HuH-7 (cell line): Measurements from ENCODE around the gene MSANTD2.

Source experiments
- DNase-seq: peaks from one replicate; pipeline ENCODE4 v3.0.0; 2011; ENCODE audit warnings: low spot score

The MSANTD2 gene

DNA sequence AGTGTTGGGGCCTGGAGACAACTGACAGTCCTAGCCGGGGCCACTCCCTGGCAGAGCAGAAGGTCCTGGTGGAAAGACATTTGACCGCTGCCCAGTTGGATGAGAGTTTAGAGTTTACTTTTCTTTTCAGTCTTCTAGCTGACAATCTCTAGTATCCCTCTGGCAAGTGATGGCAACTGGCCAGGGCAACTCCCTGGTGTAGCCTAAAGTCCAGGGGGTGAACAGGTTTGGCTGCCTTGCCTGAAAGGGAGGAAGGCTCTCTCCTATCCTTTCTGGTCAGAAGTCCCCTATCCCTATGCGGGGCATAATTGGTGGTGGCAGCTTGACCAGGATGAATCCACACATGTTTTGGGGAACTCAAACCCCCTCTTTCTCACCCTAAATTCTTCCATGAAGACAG is 16.8 kb upstream of the MSANTD2 start:
- DNase-seq, result no peak

DNA sequence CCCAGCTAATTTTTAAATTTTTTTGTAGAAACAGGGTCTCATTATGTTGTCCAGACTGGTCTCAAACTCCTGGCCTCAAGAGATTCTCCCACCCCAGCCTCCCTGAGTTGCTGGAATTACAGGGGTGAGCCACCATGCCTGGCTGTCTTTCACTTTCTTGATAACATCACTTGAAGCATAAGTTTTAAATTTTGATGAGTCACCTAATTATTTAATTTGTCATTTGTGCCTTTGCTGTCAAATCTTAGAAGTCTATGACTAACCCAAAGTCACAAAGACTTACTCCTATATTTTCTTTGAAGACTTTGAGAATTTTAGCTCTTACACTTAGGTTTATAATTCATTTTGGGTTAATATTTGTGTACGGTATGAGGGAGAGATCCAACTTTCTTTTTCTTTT is 14.5 kb upstream of the MSANTD2 start:
- no peak for DNase-seq

DNA sequence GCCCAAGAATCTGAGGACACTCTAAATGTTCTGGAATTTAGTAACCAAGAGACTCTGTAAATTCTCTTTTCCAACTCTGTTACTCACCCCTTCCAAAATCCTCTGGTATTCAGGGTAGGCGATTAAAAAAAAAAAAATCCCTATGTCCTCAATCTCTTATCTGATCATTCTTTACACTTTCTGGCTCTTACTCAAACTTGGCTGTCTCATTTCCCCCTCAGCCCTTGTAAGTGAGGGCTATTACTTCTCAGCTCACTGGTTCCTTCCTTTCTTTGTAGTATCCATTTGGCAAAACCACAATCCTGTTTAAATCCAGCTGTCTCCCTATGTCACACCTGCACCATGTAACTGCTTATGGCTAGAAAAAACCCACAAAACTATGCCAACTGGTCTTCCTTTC is 12.7 kb upstream of the MSANTD2 start:
- DNase-seq, result no peak

DNA sequence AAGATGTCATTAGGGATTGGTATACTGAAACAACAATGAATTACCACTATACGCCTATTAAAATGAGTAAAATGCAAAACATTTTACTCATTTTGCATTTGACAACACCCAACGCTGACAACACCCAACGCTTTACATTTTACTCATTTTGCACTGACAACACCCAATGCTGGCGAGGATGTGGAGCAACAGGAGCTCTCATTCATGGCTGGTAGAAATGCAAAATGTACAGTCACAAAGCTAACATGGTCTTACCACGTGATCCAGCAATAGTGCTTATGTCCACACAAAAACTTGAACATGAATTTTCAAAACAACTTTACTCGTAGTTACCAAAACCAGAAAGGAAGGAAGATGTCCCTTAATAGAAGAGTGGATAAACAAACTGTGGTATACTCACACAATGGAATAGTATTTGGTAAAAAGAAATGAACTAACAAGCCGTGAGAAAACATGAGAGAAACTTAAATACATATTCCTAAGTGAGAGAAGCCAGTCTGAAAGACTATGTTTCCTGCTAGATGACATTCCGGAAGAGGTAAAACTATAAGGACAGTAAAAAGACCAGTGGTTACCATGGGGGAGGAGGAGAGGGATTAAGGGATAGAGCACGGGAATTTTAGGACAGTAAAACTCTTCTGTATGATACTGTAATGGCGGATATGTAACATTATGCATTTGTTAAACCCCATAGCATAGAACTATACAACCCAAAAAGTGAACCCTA is 11.4 kb upstream of the MSANTD2 start:
- no peak for DNase-seq

DNA sequence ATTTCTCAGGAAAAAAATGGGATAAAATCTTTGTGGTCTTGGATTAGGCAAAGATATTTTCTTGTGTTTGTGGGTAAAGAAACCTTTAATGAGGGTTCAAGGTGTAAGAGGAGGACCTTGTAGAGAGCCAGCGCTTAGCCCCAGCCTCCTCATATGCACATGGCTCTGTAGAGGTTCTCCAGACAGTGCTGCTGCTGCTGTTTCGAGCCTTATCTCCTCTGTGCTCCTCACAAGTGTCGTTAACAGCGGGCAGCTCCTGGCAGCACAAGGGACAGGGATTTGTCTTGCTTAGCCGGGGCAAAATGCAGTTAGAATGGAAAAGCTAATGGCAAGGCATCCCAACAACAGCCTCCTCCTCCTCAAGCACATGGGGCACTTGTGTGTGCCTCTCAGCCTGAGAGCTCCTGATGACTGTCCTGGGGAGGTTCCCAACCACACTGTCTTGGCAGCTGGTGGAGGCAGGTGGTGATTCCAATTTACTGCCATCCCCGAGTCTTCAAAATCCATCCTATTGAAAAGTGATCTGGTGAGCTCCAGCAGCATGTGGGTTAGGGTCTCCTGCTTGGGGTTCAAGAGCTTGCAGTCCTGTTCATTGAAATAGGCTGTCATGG is 7.6 kb upstream of the MSANTD2 start:
- no peak for DNase-seq

DNA sequence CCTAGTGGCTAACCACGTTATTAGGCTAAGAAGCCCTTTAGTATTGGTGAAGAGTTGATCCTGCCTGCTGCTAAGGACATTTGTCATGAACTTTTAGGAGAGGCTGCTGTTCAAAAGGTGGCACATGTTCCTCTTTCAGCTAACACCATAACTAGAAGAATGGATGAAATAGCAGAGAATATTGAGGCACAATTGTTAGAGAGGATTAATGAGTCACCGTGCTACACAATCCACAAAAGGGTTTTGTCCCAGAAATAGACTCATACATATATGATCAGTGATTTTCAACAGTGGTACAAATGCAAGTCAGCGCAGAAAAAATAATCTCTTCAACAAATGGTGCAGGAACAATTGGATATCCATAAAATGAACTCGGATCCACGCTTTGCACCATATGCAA is 7.0 kb upstream of the MSANTD2 start:
- DNase-seq, result no peak

DNA sequence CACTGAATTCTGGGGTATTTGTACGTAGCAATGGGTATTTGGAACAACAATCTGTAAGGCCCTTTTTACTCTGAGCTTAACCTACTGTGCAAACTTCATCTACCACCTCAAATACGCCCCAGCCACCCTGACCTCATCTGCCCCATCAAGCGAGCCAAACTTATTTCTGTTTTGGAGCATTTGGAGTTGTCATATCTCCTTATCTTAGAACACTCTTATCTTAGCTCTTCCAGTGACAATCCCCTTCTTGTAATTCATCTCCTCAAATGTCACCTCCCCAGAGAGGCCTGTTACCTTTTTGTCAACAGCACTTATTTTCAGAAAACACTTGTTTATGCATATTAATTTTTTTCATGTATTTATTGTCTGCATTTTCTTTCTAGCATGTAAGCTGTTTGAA is 4.7 kb upstream of the MSANTD2 start:
- DNase-seq, result no peak

DNA sequence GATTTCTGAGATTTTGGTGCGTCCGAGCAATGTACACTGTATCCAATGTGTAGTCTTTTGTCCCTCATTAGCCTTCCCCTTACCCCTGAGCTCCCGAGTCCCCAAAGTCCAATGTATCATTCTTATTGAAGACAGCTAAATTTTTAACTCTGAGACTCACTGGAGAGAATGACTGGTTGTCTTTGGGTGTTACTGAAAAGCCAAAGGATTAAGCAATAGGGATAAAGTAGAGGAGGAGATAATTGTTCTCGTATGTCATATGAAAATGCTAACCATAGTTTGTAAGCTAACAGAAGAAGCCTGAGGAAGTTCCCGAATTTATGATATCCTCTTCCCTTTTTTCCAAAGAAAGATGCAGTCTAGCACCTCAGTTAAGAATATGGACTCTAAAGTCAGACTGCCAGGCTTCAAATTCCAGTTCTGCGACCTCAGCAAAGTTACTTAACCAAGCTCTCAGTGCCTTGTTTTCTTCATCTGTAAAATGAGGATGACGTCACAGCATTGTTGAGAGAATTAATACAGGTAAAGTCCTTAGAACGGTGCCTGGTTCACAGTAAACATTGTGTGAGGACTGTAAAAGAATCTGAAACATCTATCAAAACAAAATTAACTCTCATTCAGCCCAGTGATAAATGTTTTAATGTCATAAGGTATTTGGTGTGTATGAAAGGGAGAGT is 1.6 kb upstream of the MSANTD2 start:
- DNase-seq, result no peak

DNA sequence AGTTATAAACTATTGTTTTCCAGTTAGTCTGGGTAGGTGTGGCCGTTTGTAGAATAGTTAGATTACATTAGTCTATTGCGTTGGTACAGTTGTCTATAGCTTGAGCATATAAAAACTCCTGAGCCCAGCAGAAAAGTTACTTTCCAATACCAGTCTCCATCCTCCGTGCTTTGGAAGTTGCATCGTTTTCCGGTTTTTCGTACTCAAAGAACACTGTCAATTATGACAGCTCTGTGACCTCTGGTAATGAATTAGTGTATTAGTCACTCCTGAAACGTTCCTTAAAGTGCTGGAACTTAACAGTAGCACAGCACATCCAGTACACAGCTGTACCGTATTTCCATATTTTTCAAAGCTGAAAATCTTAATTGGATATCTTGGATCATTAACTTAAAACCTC is 808 bp upstream of the MSANTD2 start:
- no peak for DNase-seq

DNA sequence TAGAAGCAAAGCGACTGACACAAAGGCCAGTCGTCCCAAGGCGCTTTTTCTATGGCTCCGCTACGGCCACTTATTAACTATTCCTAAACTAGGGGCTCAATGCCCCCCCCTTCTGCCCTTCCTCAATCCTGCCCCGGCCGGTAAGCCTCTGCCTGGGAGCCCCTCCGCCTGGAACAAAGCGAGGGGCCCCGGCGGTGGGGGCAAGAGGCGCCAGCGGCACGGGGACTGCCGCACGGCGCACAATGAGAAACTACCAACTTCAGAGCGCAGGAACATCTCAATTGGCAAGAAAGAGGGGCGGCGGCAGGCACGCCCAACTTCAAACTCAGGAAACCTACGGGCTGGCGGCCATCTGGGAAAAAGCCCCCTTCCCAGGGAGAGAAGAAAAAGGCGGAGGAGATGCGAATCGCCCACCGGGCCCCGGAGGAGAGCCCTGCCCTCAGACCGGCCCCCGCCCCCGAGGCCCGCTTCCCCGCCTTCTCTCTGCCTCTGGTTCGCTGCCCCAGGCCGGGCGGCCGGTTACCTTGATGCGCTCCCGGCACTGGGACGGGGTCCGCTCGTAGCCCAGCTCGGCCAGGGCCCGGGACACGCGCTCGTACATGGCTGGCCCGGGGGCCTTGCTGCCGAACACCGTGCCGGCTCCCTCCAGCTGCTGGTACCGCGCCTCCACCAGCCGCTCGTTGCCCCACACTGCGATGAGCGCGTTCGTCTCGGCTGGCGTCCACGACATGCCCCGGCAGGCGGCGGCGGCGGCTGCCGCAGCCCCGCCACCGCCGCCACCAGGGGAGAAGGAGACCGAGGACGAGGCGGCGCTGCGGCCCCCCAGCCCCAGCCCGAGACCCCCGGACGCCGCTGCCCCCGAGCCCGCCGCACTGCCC is 619 bp downstream of the MSANTD2 start:
- DNase-seq, result peak; percentile 36

DNA sequence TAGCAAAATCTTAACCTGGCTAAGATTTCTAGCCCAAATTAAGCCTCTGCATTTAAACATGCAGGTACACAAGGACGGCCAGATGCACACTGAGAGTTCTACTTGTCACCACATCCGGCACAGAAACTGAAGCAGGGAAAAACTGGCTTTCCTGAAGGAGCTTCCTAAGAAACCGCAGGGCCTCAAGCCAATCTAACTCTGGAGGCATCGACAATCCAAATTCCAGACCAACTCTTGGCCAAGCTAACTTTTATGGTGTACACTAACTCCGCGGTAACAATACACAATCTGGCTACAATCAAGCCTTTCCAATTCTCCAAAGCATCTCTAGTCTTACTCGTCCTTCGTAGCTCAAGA is 1.2 kb downstream of the MSANTD2 start:
- no peak for DNase-seq

DNA sequence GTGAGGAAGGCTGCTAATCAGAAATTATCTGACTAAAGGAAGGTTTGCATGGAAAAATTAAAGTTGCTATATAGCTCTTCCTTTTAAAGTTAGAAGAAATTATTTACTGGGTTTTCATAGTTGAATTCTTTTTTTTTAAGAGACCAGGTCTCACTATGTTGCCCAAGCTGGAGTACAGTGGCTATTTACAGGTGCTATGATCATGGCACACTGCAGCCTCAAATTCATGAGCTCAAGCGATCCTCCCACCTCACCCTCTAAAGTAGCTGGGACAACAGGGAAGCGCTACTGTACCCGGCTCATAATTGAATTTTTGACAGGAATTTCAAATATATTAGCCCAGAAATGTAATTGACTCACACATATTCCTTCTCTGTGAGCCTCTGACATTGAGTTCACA is 3.9 kb downstream of the MSANTD2 start:
- DNase-seq, result no peak

DNA sequence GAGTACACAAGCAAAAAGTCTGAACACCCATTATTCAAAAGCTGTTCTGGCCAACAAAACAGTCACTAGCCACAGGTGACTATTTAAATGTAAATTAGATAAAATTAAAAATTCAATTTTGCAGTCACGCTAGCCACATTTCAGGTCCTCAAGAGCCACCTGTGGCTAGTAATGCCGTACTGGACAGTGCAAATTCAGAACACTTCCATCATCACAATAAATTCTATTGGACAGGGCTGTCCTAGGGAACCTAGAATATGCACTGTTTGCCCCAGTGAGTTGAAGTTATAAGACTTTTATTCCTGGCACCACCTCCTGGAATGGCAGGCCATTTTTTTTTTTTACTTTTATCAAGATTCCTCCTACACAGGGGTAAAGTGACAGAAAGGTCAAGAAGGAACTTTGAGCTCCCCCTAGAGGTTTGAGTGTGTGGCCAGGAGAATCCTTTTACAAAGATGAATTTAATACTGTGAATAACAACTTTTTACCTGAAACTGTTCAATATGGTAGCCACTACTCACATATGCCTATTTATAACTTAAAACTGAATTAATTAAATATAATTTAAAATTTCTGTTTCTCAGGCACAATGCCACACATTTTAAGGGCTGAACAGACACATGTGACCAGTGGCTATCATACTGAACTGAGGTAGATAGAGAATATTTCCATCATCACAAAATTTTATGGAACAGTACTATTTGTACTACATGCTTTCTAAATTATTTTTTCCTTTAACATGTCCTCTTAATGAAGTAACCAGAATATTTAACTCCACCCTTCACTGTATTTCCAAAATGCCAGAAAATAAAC is 6.5 kb downstream of the MSANTD2 start:
- peak; percentile 44 for DNase-seq

DNA sequence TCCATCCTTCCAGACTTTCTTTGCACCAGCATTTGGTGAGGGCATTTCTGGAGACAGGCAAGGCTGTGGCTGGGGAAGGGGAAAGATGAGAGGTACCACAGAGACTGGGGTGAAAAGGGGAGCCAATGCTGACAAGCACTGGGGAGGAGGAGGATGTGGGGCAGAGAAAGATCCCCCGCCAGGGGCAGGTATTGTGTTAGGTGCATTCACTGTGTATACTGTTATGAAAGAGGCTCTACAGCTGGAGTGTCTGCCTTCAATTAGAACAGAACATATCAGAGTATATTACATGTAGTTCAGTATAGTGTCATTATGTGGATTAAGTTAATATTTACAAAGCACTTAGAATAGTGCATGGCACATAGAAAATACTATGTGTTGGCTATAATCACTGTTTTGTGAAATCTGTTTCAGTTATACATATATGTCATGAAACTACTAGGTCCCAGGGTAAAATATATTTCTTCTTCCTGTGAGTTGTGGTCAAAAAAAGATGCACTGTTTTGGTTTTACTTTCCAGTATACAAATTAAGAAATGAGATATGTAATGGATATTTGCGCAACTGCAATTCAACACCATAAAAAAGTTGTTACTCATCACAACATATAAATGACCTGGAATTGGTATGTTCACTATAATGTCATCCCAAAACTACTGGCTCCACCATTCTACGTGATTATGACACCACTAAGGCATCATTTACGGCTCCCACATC is 8.4 kb downstream of the MSANTD2 start:
- no peak for DNase-seq

DNA sequence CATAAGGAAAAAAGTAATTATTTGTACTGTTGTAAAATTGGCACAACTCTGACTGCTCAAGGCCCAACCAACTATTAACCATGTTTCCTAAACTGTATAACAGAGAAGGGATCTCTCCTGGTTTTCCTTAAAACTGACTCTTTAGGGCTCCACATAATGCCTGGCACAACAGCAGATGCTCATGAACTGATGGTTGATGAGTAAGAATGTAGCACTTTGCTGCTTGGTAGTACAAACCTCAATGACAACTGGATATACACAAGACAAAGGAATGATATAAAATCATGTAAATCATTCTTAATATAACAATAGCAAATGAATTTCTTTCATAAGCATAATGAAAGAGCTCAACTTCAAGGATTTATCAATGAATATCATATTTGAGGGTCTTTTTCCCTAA is 11.7 kb downstream of the MSANTD2 start:
- DNase-seq, result no peak

DNA sequence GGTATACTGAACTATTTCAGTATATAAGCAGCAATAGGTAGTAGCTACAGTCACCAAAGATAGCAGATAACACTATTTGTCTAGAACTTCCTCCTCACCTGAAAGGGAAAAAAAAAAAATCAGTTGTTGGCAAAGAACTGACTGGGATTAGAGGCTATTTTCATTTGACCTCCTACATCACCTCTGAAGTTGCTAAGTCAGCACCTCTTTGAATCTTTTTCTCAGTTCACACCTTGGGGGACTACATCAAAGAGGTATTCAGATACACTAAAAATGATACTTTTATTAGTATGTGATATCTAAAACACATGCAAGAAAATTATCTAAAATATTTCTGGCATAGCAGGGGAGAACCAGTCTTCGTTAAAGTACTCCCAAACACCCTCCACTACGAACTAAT is 16.2 kb downstream of the MSANTD2 start:
- DNase-seq, result no peak

DNA sequence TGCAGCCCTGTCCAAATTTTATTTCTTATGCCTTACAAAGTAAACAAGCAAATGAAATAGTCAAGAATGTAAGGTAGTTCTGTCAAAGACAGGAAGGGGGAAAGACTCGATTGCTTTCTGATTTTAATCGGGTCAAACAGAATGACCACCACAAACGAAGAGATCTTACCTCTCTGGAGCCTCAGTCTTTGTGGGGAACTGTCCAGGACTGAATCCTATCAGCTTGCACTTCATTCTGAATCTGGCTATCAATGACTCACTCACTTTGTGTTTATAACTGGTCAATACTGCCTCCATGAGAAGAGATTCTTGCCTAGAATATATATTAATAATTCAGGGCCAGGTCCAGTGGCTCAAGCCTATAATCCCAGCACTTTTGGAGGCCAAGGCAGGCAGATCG is 17.2 kb downstream of the MSANTD2 start:
- no peak for DNase-seq

DNA sequence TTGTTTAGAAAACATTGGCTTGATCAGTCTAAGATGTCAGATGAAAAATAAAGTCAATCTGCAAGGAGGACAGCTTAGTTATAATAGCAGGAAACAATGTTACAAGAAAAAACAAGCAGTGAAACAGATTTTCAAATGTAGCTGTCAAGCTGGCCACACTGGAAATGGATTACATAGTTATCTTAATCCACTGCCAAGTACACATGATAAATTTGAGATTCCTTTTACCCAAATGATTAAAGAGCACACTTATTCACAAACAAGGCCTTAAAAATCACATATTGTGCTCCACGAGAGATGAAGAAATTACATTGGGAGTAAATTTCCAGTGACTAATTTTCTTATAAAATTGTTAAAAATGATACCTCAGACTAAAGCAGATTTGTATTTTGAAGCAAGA is 20.6 kb downstream of the MSANTD2 start:
- DNase-seq, result no peak

DNA sequence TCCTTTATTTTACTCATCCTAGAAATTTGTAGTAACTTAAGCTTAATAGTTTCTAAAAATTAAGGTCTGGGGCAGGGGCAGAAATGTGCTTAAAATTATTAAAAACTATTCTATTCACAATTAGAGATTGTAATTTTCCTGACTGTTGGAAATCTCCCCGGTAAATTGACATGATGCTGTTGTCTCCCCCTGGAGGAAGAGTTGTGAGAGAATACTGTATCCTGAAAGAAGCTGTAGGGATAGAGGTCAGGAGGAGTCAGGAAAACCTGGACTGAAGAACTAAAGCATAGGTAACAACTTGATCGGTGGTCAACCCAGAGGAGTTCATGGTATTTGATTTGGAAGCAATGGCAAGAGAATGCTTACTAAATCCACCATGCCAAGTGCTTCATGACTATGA is 21.9 kb downstream of the MSANTD2 start:
- DNase-seq, result no peak

DNA sequence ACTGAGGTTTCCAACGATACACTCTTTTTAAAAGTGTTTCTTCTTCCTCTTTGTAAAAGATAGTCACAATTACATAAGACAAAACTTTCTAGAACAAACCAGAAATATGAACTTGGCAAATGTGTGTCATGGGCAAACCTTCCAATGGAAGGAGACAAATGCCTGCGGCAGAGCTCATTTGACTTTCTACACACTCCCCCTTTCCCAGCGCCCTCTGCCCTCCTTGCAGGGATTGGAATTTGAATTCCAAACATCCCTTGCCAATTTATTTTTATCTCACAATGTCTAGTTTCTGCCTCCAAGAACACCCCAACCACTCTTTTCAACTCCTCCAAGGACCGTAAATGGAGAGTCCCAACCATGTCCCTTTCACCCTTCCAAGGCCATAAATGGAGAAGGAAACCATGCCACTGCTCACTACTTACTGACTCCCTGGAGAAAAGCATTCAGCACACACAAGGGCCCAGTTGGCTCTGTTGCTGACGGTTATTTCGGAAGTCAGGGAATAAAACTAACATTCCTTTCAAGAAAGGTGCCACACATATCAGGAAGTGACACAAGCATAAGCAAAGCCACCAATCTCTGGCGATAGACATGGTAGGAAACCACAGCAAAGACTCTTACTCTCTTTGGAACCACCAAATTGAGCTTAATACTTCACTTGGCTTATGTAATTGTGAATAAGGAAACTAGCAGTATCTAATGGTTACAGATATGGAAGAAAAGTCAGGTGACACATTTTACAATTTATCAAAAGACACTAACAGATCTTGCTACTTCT is 23.2 kb downstream of the MSANTD2 start:
- no peak for DNase-seq
